HUES64 (cell line): ENCODE measurements around the gene YARS2. TPM values are rescaled to one million over a fixed set of nuclear protein-coding genes. Genes with fewer than 3 reads are reported as not detected.
A peak's percentile ranks its signal among the peaks of the same experiment; 100 is the strongest.

Source experiments
- H3K27ac ChIP-seq: 2 replicates; pipeline ENCODE4 v1.7.0; 2013; ENCODE audit warnings: low read depth, low read length, inconsistent platforms
- H3K27me3 ChIP-seq: 2 replicates; pipeline ENCODE4 v1.6.1; 2013; ENCODE audit warnings: mild to moderate bottlenecking, low read length; ENCODE audit not compliant: insufficient read depth
- H3K36me3 ChIP-seq: 2 replicates; pipeline ENCODE4 v1.6.1; 2013; ENCODE audit warnings: mild to moderate bottlenecking, low read length; ENCODE audit not compliant: insufficient read depth
- H3K4me1 ChIP-seq: 2 replicates; pipeline ENCODE4 v1.6.1; 2013; ENCODE audit warnings: mild to moderate bottlenecking, low read length, moderate library complexity; ENCODE audit not compliant: insufficient read depth
- H3K4me3 ChIP-seq: 2 replicates; pipeline ENCODE4 v1.5.1; 2013; ENCODE audit warnings: mild to moderate bottlenecking, low read length, moderate library complexity
- H3K9ac ChIP-seq: 2 replicates; pipeline ENCODE4 v1.6.1; 2013; ENCODE audit warnings: mild to moderate bottlenecking, low read depth, low read length
- H3K9me3 ChIP-seq: 2 replicates; pipeline ENCODE4 v1.6.1; 2013; ENCODE audit warnings: low read depth, low read length; ENCODE audit not compliant: insufficient read depth
- WGBS: fragments of 150-250, 120-280 bp; methylation state at CpG from one replicate; pipeline ENCODE4 v1.1.7; 2013; ENCODE audit warnings: missing lambda C conversion rate; 5-methylcytosine and 5-hydroxymethylcytosine counted together
- polyA plus RNA-seq, 2 experiments: library from polyadenylated mRNA; stranded (reverse); fragments of 50-300 nt; gene quantifications; one replicate each; pipeline ENCODE4 v1.2.3, GENCODE V29; 2013

Gene YARS2
- 34.2 TPM for polyA plus RNA-seq (2013, experiment 1 of 2)
- 40.6 TPM for polyA plus RNA-seq (2013, experiment 2 of 2)

GRCh38 chr12:32755654-32756475 lies at the start of gene YARS2:
Gene YARS2 (minus strand): TSS chr12:32755897. CDS start chr12:32755874, 23 bp downstream.
- H3K4me3 ChIP-seq: peak within 1 kb of the TSS; percentile 86
- peaks cover 15% of the 10 kb centered on the region for H3K4me1 ChIP-seq
- peak within 1 kb of the TSS; percentile 79 for H3K27ac ChIP-seq
- no peaks in the 10 kb centered on the region for H3K9me3 ChIP-seq
- WGBS: under 1% methylated on average over 39 of the region's 39 CpGs
- peaks cover 31% of the 10 kb centered on the region for H3K36me3 ChIP-seq
- peak within 1 kb of the TSS; percentile 95 for H3K9ac ChIP-seq
- H3K27me3 ChIP-seq: no peaks in the 10 kb centered on the region

GRCh38 chr12:32804301-32804700 lies 48.6 kb upstream of the YARS2 start:
- Histone ChIP-seq H3K27me3 (no peaks in the 10 kb centered on the region), H3K9ac (no peak overlapping the region), H3K36me3 (peaks cover 35% of the 10 kb centered on the region), H3K4me1 (no peaks in the 10 kb centered on the region), H3K27ac (no peak overlapping the region), H3K4me3 (no peak overlapping the region), H3K9me3 (peaks cover 3% of the 10 kb centered on the region; the same call in 1 of the 2 replicates)
- 80% methylated on average over 3 of the region's 3 CpGs for WGBS

- Histone ChIP-seq H3K9me3 (no peaks in the 10 kb centered on the region), H3K4me3 (no peak overlapping the region), H3K27ac (no peak overlapping the region), H3K27me3 (no peaks in the 10 kb centered on the region), H3K4me1 (no peaks in the 10 kb centered on the region), H3K9ac (no peak overlapping the region), H3K36me3 (peaks cover 29% of the 10 kb centered on the region)
- 97% methylated on average over 4 of the region's 5 CpGs for WGBS
Observed at GRCh38 chr12:32801269-32801980, 45.7 kb upstream of the YARS2 start.

- no peak overlapping the region for H3K4me3 ChIP-seq
- no peaks in the 10 kb centered on the region for H3K9me3 ChIP-seq
- no peaks in the 10 kb centered on the region for H3K4me1 ChIP-seq
- H3K36me3 ChIP-seq: peaks cover 38% of the 10 kb centered on the region
- no peak overlapping the region for H3K27ac ChIP-seq
- WGBS: 94% methylated on average over 4 of the region's 4 CpGs
- no peaks in the 10 kb centered on the region for H3K27me3 ChIP-seq
- H3K9ac ChIP-seq: no peak overlapping the region
Observed at GRCh38 chr12:32794281-32794680, 38.6 kb upstream of the YARS2 start.

GRCh38 chr12:32789916-32790315 lies 34.2 kb upstream of the YARS2 start:
- Histone ChIP-seq H3K4me1 (no peaks in the 10 kb centered on the region), H3K27ac (no peak overlapping the region), H3K9me3 (no peaks in the 10 kb centered on the region), H3K36me3 (peaks cover 26% of the 10 kb centered on the region), H3K4me3 (no peak overlapping the region), H3K9ac (no peak overlapping the region), H3K27me3 (no peaks in the 10 kb centered on the region)
- WGBS: 81% methylated on average over 1 of the region's 2 CpGs

- H3K36me3 ChIP-seq: peaks cover 23% of the 10 kb centered on the region
- H3K27me3 ChIP-seq: no peaks in the 10 kb centered on the region
- H3K4me1 ChIP-seq: no peaks in the 10 kb centered on the region
- H3K27ac ChIP-seq: no peak overlapping the region
- no peaks in the 10 kb centered on the region for H3K9me3 ChIP-seq
- H3K9ac ChIP-seq: no peak overlapping the region
- no peak overlapping the region for H3K4me3 ChIP-seq
Observed at GRCh38 chr12:32789446-32789845, 33.7 kb upstream of the YARS2 start.

- H3K27me3 ChIP-seq: no peaks in the 10 kb centered on the region
Observed at GRCh38 chr12:32788405-32788804, 32.7 kb upstream of the YARS2 start.

GRCh38 chr12:32785557-32785956 lies 29.9 kb upstream of the YARS2 start:
- peaks cover 5% of the 10 kb centered on the region; the same call in 1 of the 2 replicates for H3K36me3 ChIP-seq
- no peaks in the 10 kb centered on the region for H3K4me1 ChIP-seq
- 96% methylated on average over 5 of the region's 5 CpGs for WGBS
- no peak overlapping the region for H3K27ac ChIP-seq
- no peak overlapping the region for H3K9ac ChIP-seq
- H3K27me3 ChIP-seq: no peaks in the 10 kb centered on the region
- H3K9me3 ChIP-seq: no peaks in the 10 kb centered on the region
- H3K4me3 ChIP-seq: no peak overlapping the region

More at GRCh38 chr12:32788405-32788804, 32.7 kb upstream of the YARS2 start:
- Histone ChIP-seq H3K4me3 (no peak overlapping the region), H3K4me1 (no peaks in the 10 kb centered on the region), H3K36me3 (peaks cover 17% of the 10 kb centered on the region), H3K27ac (no peak overlapping the region), H3K9me3 (no peaks in the 10 kb centered on the region), H3K9ac (no peak overlapping the region)
- 94% methylated on average over 4 of the region's 4 CpGs for WGBS

GRCh38 chr12:32783029-32783428 lies 27.3 kb upstream of the YARS2 start:
- H3K27ac ChIP-seq: no peak overlapping the region
- H3K36me3 ChIP-seq: no peaks in the 10 kb centered on the region
- 86% methylated on average over 3 of the region's 3 CpGs for WGBS
- H3K27me3 ChIP-seq: no peaks in the 10 kb centered on the region
- no peak overlapping the region for H3K9ac ChIP-seq
- no peaks in the 10 kb centered on the region for H3K4me1 ChIP-seq
- H3K9me3 ChIP-seq: no peaks in the 10 kb centered on the region
- no peak overlapping the region for H3K4me3 ChIP-seq

- Histone ChIP-seq H3K36me3 (no peaks in the 10 kb centered on the region), H3K9ac (no peak overlapping the region), H3K9me3 (no peaks in the 10 kb centered on the region), H3K4me3 (no peak overlapping the region), H3K4me1 (no peaks in the 10 kb centered on the region), H3K27ac (no peak overlapping the region), H3K27me3 (no peaks in the 10 kb centered on the region)
- 97% methylated on average over 1 of the region's 1 CpG for WGBS
Observed at GRCh38 chr12:32780071-32780470, 24.4 kb upstream of the YARS2 start.

GRCh38 chr12:32777691-32778175 lies 22.0 kb upstream of the YARS2 start:
- H3K9ac ChIP-seq: no peak overlapping the region
- 96% methylated on average over 6 of the region's 6 CpGs for WGBS
- no peaks in the 10 kb centered on the region for H3K9me3 ChIP-seq
- no peaks in the 10 kb centered on the region for H3K36me3 ChIP-seq
- no peaks in the 10 kb centered on the region for H3K27me3 ChIP-seq
- H3K27ac ChIP-seq: no peak overlapping the region
- no peaks in the 10 kb centered on the region for H3K4me1 ChIP-seq
- no peak overlapping the region for H3K4me3 ChIP-seq
